ENCODE results near the gene RPS21. TPM values are rescaled to one million over a fixed set of nuclear protein-coding genes. Genes with fewer than 3 reads are reported as not detected.

RPS21 gene
- total RNA-seq, 4 donors from 2014 or later: 585 to 2,728 (median 1,375) TPM

DNA sequence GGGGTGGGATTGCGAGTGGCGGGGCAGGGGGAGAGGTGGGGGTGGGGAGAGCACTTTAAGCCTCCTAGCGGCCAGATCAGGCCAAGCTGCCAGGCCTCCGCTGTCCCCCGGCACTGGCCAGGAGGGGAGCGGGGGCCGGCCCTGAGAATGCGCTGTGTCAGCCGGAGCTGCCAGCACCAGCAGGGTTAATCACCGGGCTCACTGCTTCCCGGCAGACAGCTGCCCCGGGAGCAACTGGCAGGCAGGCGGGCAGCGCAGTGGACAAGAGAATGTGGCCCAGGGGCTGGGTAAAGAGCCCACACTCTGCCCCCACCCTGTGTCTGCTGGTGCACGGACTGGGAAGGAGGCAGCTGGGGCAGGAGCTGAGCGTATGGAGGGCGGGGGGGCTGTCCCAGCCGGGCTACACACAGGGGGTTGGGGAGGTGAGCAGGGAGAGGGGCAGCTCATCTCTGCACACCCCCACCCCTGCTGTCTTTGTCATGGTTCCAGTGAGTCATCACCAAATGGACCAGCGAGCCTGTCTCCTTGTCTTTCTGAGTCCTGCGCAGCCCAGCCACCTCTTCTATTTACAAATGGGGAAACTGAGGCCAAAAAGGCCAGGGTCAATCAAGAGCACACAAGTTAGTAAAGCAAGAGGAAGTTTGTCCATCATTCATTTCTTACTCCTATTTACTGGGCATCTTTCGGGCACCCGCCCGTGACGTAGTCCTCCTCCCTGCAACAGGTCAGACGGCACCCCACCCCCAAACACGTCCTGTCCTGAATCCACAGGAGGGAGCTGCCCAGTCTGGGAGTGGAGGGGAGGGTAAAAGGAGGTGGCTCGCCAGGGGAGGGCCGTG, 17.7 kb upstream of the RPS21 start:
- intact Hi-C loops (cut with DNase I; ENCODE audit: low total_unique reads) (no loop called here), in situ Hi-C loops (cut with MboI; ENCODE audit: low pct_ligation_motif_present in 1 of 4, low pct_unique_long_range_greater_than_20kb in 1 of 4, low sequenced_read_pairs in 3 of 4) (no loop called here)
- 14% methylated on average over 23 of the region's 28 CpGs; no CpG with 5 or more reads in 1 of the 2 donors for WGBS, 2 donors (ENCODE audit: low coverage in 1 of 2)
- no peak for DNase-seq
- peak overlapping the region in 2 of 4 donors; percentile 58 to 82 for H3K4me3 ChIP-seq
- peak overlapping the region; percentile 86 to 97 (median 88) for H3K27ac ChIP-seq
- TF ChIP-seq POLR2AphosphoS5 (IDR thresholded peaks at IDR 0.05) (peak in 1 of 3 donors; percentile 12), CTCF (IDR thresholded peaks at IDR 0.05) (peak; percentile 17 to 47 (median 40)), POLR2A (IDR thresholded peaks at IDR 0.05) (no peak), EP300 (IDR thresholded peaks at IDR 0.05; ENCODE audit: low read depth) (no peak)
- H3K27me3 ChIP-seq: peaks cover 63% of the 10 kb centered on the region
- H3K4me1 ChIP-seq: peaks cover 44 to 73% (median 55%) of the 10 kb centered on the region in 4 donors
- H3K9me3 ChIP-seq: no peaks in the 10 kb centered on the region
- no peaks in the 10 kb centered on the region for H3K36me3 ChIP-seq

DNA sequence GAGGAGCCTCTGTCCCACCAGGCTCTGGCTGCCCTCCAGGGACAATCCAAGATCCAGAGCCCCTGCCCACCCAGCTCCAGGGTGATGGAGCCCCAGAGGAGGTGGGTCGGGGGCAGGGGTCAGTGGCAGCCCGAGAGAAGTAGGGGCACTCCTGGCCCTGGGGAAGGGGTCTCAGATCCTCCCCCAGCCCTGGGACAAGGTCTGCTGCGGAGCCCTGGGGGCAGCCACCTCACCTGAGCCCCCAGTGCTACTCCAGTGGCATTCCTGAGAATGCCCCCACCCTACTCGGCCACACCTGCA, 17.1 kb upstream of the RPS21 start:
- WGBS, 2 donors (ENCODE audit: low coverage in 1 of 2): 53% methylated on average over 4 of the region's 4 CpGs; no CpG with 5 or more reads in 1 of the 2 donors
- intact Hi-C loops (cut with DNase I; ENCODE audit: low total_unique reads) (no loop called here), in situ Hi-C loops (cut with MboI; ENCODE audit: low pct_ligation_motif_present in 1 of 4, low pct_unique_long_range_greater_than_20kb in 1 of 4, low sequenced_read_pairs in 3 of 4) (no loop called here)
- no peak for DNase-seq
- TF ChIP-seq CTCF (IDR thresholded peaks at IDR 0.05): no peak
- no peak for TF ChIP-seq POLR2AphosphoS5 (IDR thresholded peaks at IDR 0.05)
- no peak for TF ChIP-seq EP300 (IDR thresholded peaks at IDR 0.05; ENCODE audit: low read depth)
- no peak for TF ChIP-seq POLR2A (IDR thresholded peaks at IDR 0.05)
- Histone ChIP-seq H3K4me1 (peaks cover 45 to 72% (median 59%) of the 10 kb centered on the region in 4 donors), H3K27me3 (peaks cover 63% of the 10 kb centered on the region), H3K36me3 (no peaks in the 10 kb centered on the region), H3K4me3 (no peak overlapping the region), H3K27ac (peak overlapping the region; percentile 86 to 97 (median 88)), H3K9me3 (no peaks in the 10 kb centered on the region)

DNA sequence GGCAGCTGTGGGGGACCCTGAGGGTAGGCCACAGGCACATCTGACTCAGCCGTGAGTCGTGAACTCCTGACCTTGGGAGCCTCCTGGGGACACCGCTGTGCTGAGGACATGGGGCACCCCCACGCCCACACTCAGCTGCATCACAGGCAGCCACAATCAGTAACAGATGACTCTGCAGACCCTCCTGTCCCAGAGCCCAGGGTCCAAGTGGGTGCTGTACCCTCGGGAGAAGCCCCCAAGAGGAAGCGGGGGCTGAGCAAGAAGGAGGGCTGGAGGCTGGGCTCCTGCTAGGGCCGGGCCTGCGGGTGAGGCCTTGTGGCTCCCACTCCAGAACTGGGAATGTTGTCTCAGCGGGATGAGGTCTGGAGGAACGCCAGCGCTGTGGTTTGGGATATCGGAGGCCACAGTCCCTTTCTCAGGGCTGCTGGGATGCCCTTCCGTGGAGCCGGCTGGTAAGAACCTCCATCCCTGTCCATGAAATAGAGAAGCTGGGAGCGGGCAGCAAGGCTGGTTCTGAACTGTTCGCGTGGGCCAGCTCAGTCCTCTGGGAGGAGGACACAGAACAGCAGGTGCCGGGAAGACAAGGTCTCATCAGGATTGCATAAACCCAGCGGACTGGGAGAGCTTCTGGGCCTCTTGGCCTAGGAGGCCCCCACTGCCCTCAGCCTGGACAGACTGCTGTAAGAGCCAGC, 16.6 kb upstream of the RPS21 start:
- intact Hi-C loops (cut with DNase I; ENCODE audit: low total_unique reads): no loop called here
- Histone ChIP-seq H3K9me3 (no peaks in the 10 kb centered on the region), H3K36me3 (no peaks in the 10 kb centered on the region), H3K4me3 (no peak overlapping the region), H3K4me1 (peaks cover 49 to 72% (median 62%) of the 10 kb centered on the region in 4 donors), H3K27ac (peak overlapping the region; percentile 86 to 97 (median 88)), H3K27me3 (peaks cover 61% of the 10 kb centered on the region)
- DNase-seq: no peak
- TF ChIP-seq POLR2AphosphoS5 (IDR thresholded peaks at IDR 0.05) (no peak), POLR2A (IDR thresholded peaks at IDR 0.05) (no peak), EP300 (IDR thresholded peaks at IDR 0.05; ENCODE audit: low read depth) (no peak), CTCF (IDR thresholded peaks at IDR 0.05) (no peak)
- in situ Hi-C loops (cut with MboI; ENCODE audit: low pct_ligation_motif_present in 1 of 4, low pct_unique_long_range_greater_than_20kb in 1 of 4, low sequenced_read_pairs in 3 of 4): no loop called here
- 58% methylated on average over 19 of the region's 19 CpGs; no CpG with 5 or more reads in 1 of the 2 donors for WGBS, 2 donors (ENCODE audit: low coverage in 1 of 2)

DNA sequence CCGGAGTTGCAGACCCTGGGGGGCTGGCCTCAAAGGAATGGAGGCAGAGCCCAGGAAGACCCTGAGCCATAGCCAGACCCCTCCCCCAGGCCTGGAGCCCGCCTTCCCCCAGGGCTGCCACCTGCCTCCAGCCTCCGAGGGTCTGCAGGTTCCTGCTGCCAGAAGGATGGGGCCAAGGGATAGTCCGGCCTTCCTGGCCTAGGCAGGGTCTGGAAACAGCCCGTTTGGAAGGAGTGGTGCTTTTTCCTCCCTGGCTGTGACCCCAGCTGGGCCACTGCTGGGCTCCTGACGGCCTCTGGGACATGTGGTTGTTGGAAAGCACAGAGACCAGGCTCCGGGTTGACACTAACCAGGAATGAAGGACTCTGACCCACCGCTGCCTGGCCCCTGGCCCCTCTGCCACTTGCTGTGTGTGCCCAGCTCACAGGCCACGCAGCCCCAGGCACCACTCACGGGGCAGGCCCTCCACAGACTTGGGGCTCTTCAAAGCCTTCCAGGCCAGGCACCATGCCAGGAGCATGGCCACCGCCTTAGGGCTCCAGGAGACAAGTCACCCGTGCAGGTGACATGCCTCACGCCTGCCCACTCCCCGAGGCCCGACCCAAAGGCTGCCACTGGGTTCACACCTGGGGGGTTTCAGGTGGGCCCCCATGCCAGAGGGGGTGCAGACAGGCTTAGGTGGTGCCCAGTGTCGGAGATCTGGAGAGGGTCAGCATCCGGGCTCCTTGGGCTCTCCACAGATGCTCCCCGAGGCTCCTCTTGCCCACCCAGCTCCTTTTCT, 15.9 kb upstream of the RPS21 start:
- 52% methylated on average over 13 of the region's 18 CpGs; no CpG with 5 or more reads in 1 of the 2 donors for WGBS, 2 donors (ENCODE audit: low coverage in 1 of 2)
- peak overlapping the region; percentile 86 to 97 (median 88) for H3K27ac ChIP-seq
- in situ Hi-C loops (cut with MboI; ENCODE audit: low pct_ligation_motif_present in 1 of 4, low pct_unique_long_range_greater_than_20kb in 1 of 4, low sequenced_read_pairs in 3 of 4): no loop called here
- TF ChIP-seq POLR2AphosphoS5 (IDR thresholded peaks at IDR 0.05) (no peak), POLR2A (IDR thresholded peaks at IDR 0.05) (no peak), CTCF (IDR thresholded peaks at IDR 0.05) (no peak), EP300 (IDR thresholded peaks at IDR 0.05; ENCODE audit: low read depth) (no peak)
- peaks cover 52 to 77% (median 63%) of the 10 kb centered on the region in 4 donors for H3K4me1 ChIP-seq
- no peak for DNase-seq
- peaks cover 54% of the 10 kb centered on the region for H3K27me3 ChIP-seq
- no peaks in the 10 kb centered on the region for H3K36me3 ChIP-seq
- intact Hi-C loops (cut with DNase I; ENCODE audit: low total_unique reads): no loop called here
- no peaks in the 10 kb centered on the region for H3K9me3 ChIP-seq
- no peak overlapping the region for H3K4me3 ChIP-seq

Measured in transverse colon (tissue), 4 donors.